Panc1 (cell line): ENCODE measurements around the gene CACNA2D3. TPM values are rescaled to one million over a fixed set of nuclear protein-coding genes. Genes with fewer than 3 reads are reported as not detected.

Experiments used
- ATAC-seq: fragments of 200-7000 bp; cut with Tn5 transposase; 2 replicates; pipeline ENCODE4 v1.9.1; 2020; ENCODE audit warnings: mild to moderate bottlenecking, moderate library complexity
- BruUV-seq: library from RNA; stranded (reverse); fragments of 400-500 nt; replicated peaks from 2 replicates; lab custom pipeline; 2021; lab: Mats Ljungman, UMichigan
- CTCF ChIA-PET: fragments of 300-600 bp; sonication (Branson Sonifier 250); formaldehyde crosslinking; loops from one replicate; lab custom pipeline; 2022; ENCODE audit warnings: antibody characterized with exemption; lab: Charles Lee
- POLR2A ChIA-PET: fragments of 300-600 bp; sonication (Branson Sonifier 250); formaldehyde crosslinking; loops from one replicate; lab custom pipeline; 2022; ENCODE audit warnings: antibody characterized with exemption; lab: Charles Lee
- DNase-seq: peaks from one replicate; pipeline ENCODE4 v3.0.0-alpha.2; 2010; ENCODE audit warnings: low read depth, low spot score
- H3K27ac ChIP-seq: 2 replicates; pipeline ENCODE4 v1.5.1; 2011; ENCODE audit warnings: mild to moderate bottlenecking, low read length, inconsistent platforms
- H3K27me3 ChIP-seq: fragments of 200-500 bp; sonication (Bioruptor generic); 2 replicates; pipeline ENCODE4 v1.6.0; 2014; ENCODE audit warnings: low read length, inconsistent platforms; ENCODE audit not compliant: control insufficient read depth, insufficient read depth
- H3K36me3 ChIP-seq: fragments of 200-500 bp; sonication (Bioruptor generic); 2 replicates; pipeline ENCODE4 v1.5.1; 2014; ENCODE audit warnings: inconsistent platforms, mild to moderate bottlenecking, low read length, moderate library complexity; ENCODE audit not compliant: control insufficient read depth, insufficient read depth
- H3K4me1 ChIP-seq: 2 replicates; pipeline ENCODE4 v1.5.1; 2011; ENCODE audit warnings: inconsistent platforms, mild to moderate bottlenecking, low read length, moderate library complexity; ENCODE audit not compliant: control insufficient read depth, insufficient read depth
- H3K4me3 ChIP-seq, 2 experiments: 2 replicates each; pipeline ENCODE4 v1.5.1; 2011 to 2012; ENCODE audit warnings: low read depth in 2 of 2, low read length in 2 of 2, mild to moderate bottlenecking in 2 of 2, inconsistent platforms in 1 of 2, moderate library complexity in 1 of 2
- H3K9me3 ChIP-seq: fragments of 200-500 bp; sonication (Bioruptor generic); 2 replicates; pipeline ENCODE4 v1.5.1; 2014; ENCODE audit warnings: low read depth, mild to moderate bottlenecking, inconsistent platforms, low read length, moderate library complexity; ENCODE audit not compliant: control insufficient read depth, insufficient read depth
- POLR2AphosphoS5 ChIP-seq: IDR thresholded peaks from 2 replicates; pipeline ENCODE4 v1.6.1; 2012; ENCODE audit warnings: mild to moderate bottlenecking, low read depth, low read length, moderate library complexity
- SIN3A ChIP-seq: IDR thresholded peaks from 2 replicates; pipeline ENCODE4 v1.6.1; 2012; ENCODE audit warnings: low read depth, mild to moderate bottlenecking, low read length, moderate library complexity, borderline replicate concordance; ENCODE audit not compliant: insufficient read depth
- TCF7L2 ChIP-seq: IDR thresholded peaks from 2 replicates; pipeline ENCODE4 v1.6.1; 2011; ENCODE audit warnings: mild to moderate bottlenecking, low read depth, low read length, inconsistent platforms
- in situ Hi-C: cut with HindIII; loops from 2 replicates; pipeline ENCODE4 v1.10.0; 2016; ENCODE audit warnings: low sequenced_read_pairs, low pct_unique_long_range_greater_than_20kb
- intact Hi-C: fragments of 100-400 bp; cut with micrococcal nuclease; formaldehyde crosslinking; loops from one replicate; pipeline ENCODE4 v1.10.0; 2022; ENCODE audit not compliant: unreplicated experiment
- total RNA-seq: library from RNA; stranded (reverse); gene quantifications from one replicate; pipeline ENCODE4 v1.2.1, GENCODE V29; 2021; ENCODE audit not compliant: unreplicated experiment
- TF ChIP-seq, protein P1 (sequence below), 2 experiments: IDR thresholded peaks; 2 replicates each; pipeline ENCODE4 v1.6.1; 2011 to 2012; ENCODE audit warnings: low read depth in 2 of 2, control low read depth in 1 of 2, low read length in 1 of 2, mild to moderate bottlenecking in 1 of 2, moderate library complexity in 1 of 2; ENCODE audit not compliant: insufficient read depth in 1 of 2
- TF ChIP-seq, protein P2 (sequence below): fragments of 450-650 bp; IDR thresholded peaks from 2 replicates; pipeline ENCODE4 v1.5.1; 2017; ENCODE audit warnings: mild to moderate bottlenecking

CACNA2D3 gene
- total RNA-seq, 1 experiment from 2014 or later, result 0.41 TPM

DNA sequence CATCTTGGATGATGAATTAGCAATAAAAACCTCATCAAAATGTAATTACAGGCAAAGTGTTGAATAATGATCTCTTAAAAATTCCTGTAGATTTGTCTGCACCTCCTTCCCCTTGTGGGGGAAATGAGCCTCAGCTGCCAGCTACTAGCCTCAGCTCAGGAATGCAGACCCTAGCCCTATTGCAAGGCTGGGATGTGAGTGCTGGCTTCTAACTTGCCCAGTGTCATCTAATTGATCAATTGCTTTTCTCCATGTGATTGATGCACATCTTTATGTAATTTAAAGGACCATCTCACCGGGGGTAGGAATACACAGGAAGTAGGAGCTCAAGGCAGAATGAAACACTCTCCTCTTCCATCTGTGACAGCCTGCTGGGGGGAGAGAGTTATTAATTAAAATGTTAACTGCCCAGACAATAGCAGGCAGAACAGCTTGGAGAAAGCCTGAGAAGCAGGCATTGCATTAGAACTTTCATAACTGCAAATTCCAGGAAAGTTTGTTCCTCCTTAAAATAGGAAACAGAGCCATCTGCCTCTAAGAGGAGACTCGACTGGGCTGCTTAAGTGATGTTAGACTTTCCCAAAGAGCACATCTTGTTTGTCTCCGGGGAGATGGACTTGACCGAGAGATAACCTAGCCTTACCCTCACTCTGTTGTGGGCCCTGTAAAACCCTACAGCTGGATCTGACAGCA, 735.9 kb downstream of the CACNA2D3 start:
- ATAC-seq (no peak), DNase-seq (no peak)
- TF ChIP-seq, protein P1, sequence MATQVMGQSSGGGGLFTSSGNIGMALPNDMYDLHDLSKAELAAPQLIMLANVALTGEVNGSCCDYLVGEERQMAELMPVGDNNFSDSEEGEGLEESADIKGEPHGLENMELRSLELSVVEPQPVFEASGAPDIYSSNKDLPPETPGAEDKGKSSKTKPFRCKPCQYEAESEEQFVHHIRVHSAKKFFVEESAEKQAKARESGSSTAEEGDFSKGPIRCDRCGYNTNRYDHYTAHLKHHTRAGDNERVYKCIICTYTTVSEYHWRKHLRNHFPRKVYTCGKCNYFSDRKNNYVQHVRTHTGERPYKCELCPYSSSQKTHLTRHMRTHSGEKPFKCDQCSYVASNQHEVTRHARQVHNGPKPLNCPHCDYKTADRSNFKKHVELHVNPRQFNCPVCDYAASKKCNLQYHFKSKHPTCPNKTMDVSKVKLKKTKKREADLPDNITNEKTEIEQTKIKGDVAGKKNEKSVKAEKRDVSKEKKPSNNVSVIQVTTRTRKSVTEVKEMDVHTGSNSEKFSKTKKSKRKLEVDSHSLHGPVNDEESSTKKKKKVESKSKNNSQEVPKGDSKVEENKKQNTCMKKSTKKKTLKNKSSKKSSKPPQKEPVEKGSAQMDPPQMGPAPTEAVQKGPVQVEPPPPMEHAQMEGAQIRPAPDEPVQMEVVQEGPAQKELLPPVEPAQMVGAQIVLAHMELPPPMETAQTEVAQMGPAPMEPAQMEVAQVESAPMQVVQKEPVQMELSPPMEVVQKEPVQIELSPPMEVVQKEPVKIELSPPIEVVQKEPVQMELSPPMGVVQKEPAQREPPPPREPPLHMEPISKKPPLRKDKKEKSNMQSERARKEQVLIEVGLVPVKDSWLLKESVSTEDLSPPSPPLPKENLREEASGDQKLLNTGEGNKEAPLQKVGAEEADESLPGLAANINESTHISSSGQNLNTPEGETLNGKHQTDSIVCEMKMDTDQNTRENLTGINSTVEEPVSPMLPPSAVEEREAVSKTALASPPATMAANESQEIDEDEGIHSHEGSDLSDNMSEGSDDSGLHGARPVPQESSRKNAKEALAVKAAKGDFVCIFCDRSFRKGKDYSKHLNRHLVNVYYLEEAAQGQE (IDR thresholded peaks at IDR 0.05; ENCODE audit: insufficient read depth in 1 of 2, low read depth in 2 of 2, low read length in 1 of 2), result no peak
- TF ChIP-seq TCF7L2 (no peak), SIN3A (no peak), POLR2AphosphoS5 (no peak)
- TF ChIP-seq, protein P2, sequence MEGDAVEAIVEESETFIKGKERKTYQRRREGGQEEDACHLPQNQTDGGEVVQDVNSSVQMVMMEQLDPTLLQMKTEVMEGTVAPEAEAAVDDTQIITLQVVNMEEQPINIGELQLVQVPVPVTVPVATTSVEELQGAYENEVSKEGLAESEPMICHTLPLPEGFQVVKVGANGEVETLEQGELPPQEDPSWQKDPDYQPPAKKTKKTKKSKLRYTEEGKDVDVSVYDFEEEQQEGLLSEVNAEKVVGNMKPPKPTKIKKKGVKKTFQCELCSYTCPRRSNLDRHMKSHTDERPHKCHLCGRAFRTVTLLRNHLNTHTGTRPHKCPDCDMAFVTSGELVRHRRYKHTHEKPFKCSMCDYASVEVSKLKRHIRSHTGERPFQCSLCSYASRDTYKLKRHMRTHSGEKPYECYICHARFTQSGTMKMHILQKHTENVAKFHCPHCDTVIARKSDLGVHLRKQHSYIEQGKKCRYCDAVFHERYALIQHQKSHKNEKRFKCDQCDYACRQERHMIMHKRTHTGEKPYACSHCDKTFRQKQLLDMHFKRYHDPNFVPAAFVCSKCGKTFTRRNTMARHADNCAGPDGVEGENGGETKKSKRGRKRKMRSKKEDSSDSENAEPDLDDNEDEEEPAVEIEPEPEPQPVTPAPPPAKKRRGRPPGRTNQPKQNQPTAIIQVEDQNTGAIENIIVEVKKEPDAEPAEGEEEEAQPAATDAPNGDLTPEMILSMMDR, result no peak
- Histone ChIP-seq H3K4me3 (no peak overlapping the region), H3K4me1 (no peaks in the 10 kb centered on the region), H3K27me3 (no peaks in the 10 kb centered on the region), H3K36me3 (no peaks in the 10 kb centered on the region), H3K9me3 (no peaks in the 10 kb centered on the region), H3K27ac (no peak overlapping the region)
- intact Hi-C loops (loop anchor here (10.0 kb wide), 1 partner anchor 157 kb away; no protein-coding TSS in a partner anchor), in situ Hi-C loops (no loop called here)
- ChIA-PET POLR2A (no interaction called here), CTCF (no interaction called here)
- no TSS peak for BruUV-seq

DNA sequence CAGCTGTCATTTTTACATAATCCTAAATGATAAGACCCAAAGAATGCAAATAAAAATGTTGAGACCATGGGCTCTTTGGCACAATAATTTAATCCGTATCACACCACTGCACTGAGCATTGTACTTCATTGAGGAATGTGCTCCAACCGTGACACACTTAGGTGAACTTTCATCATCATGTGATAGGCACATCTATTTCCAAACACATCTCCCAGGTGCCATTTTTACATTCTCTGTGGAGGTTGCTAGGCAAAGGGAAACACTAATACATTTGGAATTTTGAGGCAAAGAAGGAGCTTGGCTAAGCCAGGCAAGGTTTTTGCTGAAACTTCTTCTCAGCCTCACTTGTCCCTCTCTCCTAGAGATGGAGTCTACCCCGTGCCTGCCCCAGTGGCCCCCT, 736.8 kb downstream of the CACNA2D3 start:
- H3K9me3 ChIP-seq, result no peaks in the 10 kb centered on the region
- H3K27me3 ChIP-seq, result no peaks in the 10 kb centered on the region
- H3K4me1 ChIP-seq, result no peaks in the 10 kb centered on the region
- in situ Hi-C loops (no loop called here), intact Hi-C loops (loop anchor here (10.0 kb wide), 1 partner anchor 156 kb away; no protein-coding TSS in a partner anchor)
- H3K36me3 ChIP-seq, result no peaks in the 10 kb centered on the region
- TF ChIP-seq, protein P2, result no peak
- TF ChIP-seq SIN3A, result no peak
- no peak for TF ChIP-seq TCF7L2
- no peak for TF ChIP-seq POLR2AphosphoS5
- TF ChIP-seq, protein P1 (IDR thresholded peaks at IDR 0.05; ENCODE audit: insufficient read depth in 1 of 2, low read depth in 2 of 2, low read length in 1 of 2), result no peak
- BruUV-seq, result no TSS peak
- DNase-seq, result no peak
- H3K4me3 ChIP-seq, result no peak overlapping the region
- H3K27ac ChIP-seq, result no peak overlapping the region
- ATAC-seq, result no peak
- CTCF ChIA-PET, result interaction anchor here (0.5 kb wide), 1 partner anchor 19 kb away, joined by 4 read pairs; no protein-coding TSS in a partner anchor
- POLR2A ChIA-PET, result no interaction called here
